T47D (cell line): ENCODE measurements around the gene OGFRL1.

Experiments
- DNase-seq, 2 experiments: peaks; one replicate each; pipeline versions ENCODE4 v3.0.0 to v3.0.0-alpha.2; 2011 to 2012; ENCODE audit warnings: low read depth in 1 of 2, low spot score in 1 of 2
- JUND ChIP-seq: IDR thresholded peaks from 2 replicates; pipeline ENCODE4 v1.6.1; 2012; ENCODE audit warnings: low read depth
- in situ Hi-C: cut with HindIII; loops from 2 replicates; pipeline ENCODE4 v1.10.0; 2016; ENCODE audit warnings: low sequenced_read_pairs, low pct_unique_long_range_greater_than_20kb

The OGFRL1 gene

DNA sequence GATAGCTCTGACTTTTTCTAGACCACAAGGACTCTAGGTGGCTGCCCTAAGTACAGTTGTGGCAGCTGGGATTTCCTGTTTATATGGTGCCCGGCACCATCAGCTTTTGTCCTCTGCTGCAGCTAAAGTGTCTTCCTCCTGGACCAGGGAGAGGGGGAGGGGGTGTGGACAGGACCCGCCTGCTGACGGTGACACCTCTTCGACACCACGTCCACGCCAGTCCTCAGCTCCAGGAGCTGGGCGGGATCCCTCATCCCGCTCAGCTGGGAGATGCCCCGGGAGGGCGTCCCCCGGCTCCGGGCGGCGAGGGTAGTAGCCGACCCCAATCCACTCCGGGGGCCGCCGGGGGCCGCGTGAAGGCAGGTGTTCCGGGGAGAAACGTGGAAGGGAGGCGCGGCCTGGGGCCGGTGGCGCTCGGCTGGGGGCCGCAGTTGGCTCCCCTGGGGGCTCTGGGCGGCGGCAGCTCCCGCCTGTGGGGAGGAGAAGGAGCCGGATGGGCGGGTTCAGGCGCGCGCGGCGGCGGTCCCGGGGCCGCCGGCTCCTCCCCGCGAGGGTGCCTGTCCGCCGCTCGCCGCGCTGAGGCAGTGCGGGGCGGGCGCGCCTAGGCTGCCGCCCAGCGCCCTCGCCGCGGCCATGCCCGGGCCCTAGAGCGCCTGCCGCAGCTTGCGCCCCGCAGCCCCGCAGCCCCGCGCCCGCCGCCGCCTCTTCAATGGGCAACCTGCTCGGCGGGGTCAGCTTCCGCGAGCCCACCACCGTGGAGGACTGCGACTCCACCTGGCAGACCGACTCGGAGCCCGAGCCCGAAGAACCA is at the start of gene OGFRL1:
OGFRL1 (plus strand) TSS at position 584 of the 811 bp plus-strand sequence; CDS start at position 710, 126 bp downstream.
- no peak for TF ChIP-seq JUND
- in situ Hi-C loops, result no loop called here
- DNase-seq, result peak; percentile 84 to 91

GRCh38 chr6:71239694-71240093 is 48.9 kb upstream of the OGFRL1 start:
- in situ Hi-C loops, result no loop called here
- no peak for DNase-seq

DNA sequence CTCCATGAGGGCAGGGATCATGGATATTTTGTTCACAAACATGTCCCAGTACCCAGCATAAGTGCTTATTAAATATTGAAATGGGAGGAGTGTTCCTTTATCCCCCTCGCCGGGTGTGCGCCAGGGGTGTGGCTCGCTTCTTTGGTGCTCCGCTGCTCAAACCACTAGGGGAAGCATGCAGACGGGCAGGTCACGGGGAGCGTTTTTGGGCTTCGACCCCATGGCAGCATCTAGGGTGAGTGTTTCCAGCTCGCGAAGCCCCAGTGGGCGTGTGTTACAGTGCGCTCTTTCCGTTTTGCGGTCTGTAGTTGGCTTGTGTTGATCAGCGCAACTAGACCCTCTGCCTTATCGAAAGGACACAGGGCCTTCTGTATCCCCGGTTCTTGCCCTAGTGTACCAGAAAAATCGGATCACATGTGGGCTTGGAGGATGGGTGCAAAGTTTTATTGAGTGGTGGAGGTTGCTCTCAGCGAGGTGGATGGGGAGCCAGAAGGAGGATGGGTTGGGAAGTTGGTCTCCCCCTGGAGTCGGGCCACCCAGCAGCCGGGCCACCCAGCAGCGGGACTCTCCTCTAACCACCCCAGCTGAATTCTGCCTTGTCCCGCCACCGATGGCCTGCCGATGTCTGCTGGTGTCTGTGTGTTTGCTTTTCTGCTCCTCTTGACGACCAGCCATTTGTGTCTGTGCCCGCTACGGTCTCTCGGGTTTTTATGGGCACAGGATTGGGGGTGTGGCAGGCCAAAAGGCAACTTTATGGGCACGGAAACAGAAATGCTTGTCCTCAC is 43.2 kb upstream of the OGFRL1 start:
- in situ Hi-C loops, result no loop called here
- DNase-seq, result no peak
- no peak for TF ChIP-seq JUND

More at GRCh38 chr6:71239694-71240093, 48.9 kb upstream of the OGFRL1 start:
- no peak for TF ChIP-seq JUND

DNA sequence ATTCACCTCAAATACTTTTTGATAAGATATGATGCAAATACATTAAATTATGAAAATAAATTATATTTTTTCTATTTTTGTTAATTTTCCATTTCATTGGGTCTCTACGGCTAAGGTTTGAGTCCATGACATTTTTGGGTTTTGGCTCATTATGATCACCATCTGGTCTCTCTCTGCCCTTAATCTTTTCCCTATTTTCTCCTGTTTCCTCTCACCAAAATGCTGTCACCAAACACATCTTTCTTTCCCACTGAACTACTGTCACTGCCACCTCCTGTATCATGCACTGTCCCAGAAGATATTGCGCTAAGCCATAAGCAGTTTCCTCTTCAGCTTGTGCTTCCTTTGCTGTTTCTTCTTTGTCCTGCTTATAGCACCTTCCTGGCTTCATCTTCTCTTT is 42.0 kb upstream of the OGFRL1 start:
- in situ Hi-C loops, result no loop called here
- DNase-seq, result no peak
- TF ChIP-seq JUND, result no peak

DNA sequence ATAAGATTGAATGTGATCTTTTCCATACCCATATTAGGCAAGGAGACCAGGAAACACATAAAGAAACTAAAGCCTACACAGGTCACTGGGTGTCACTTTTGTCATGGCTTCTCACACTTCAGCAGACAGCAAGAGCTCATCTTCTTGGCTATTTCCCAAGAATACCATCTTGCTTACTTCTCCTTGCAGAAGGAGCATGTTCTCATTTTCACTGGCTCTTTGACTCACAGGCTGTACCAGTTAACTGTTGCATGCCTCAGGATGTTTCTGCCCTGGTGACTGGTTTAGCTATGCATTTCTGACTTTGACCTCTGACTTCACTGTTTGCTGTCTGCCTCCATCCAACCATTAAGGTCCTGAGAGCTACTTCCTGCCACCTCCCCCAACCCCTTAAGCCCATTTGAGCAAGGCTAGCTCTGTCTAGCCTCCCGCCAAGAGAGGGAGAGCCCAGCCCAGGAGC is 40.3 kb upstream of the OGFRL1 start:
- DNase-seq, result peak in 1 of 2 experiments; percentile 39
- TF ChIP-seq JUND, result no peak

GRCh38 chr6:71248878-71249544 is 39.6 kb upstream of the OGFRL1 start:
- in situ Hi-C loops, result no loop called here
- TF ChIP-seq JUND, result no peak
- no peak for DNase-seq

More for the DNA sequence above, 40.3 kb upstream of the OGFRL1 start:
- in situ Hi-C loops, result no loop called here

GRCh38 chr6:71250099-71250602 is 38.5 kb upstream of the OGFRL1 start:
- DNase-seq, result no peak
- TF ChIP-seq JUND, result no peak
- in situ Hi-C loops, result no loop called here

- DNase-seq, result no peak
- TF ChIP-seq JUND, result no peak
- in situ Hi-C loops, result no loop called here
These were observed 36.2 kb upstream of the OGFRL1 start for GRCh38 chr6:71252410-71252809.

DNA sequence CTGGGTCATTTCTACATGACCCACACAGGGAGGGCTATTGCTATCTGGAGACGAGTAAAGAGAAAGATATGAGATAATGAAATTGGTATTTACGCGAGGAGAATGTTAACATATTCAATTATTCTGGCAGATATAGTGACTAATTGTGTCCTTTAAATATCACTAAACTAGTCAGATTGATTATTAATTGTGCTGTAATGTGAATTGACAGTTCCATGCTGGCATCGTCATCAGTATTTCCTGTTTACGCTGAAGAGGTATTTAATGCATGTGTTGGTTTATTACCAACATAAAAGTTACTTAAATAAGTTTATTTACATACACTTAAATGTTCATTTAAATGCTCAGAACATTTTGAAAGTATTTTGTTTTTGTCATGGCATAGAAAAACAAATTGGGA is 35.7 kb upstream of the OGFRL1 start:
- in situ Hi-C loops, result no loop called here
- no peak for DNase-seq
- no peak for TF ChIP-seq JUND

- no peak for TF ChIP-seq JUND
- DNase-seq, result no peak
- in situ Hi-C loops, result no loop called here
These were observed 34.3 kb upstream of the OGFRL1 start for GRCh38 chr6:71254323-71254722.

GRCh38 chr6:71258078-71258866 is 30.3 kb upstream of the OGFRL1 start:
- in situ Hi-C loops, result no loop called here
- no peak for DNase-seq
- TF ChIP-seq JUND, result no peak
